Sigmoid colon (tissue), 4 donors: Measurements from ENCODE around the gene NHEJ1.

Source experiments
- CTCF ChIP-seq, 4 experiments: fragments of 450-650 bp in 3 of 4; fragments of 200-600 bp in 1 of 4; IDR thresholded peaks; one replicate each; pipeline ENCODE4 v1.5.1; 2016 to 2019; ENCODE audit warnings: antibody characterized with exemption in 4 of 4, mild to moderate bottlenecking in 3 of 4, moderate library complexity in 2 of 4
- EP300 ChIP-seq, 4 donors: sonication (generic); formaldehyde crosslinking; IDR thresholded peaks; one replicate each; pipeline ENCODE4 v1.6.1; 2017; ENCODE audit warnings: antibody characterized with exemption in 4 of 4
- POLR2A ChIP-seq, 2 donors: fragments of 450-650 bp; IDR thresholded peaks; one replicate each; pipeline ENCODE4 v1.6.1; 2016; ENCODE audit warnings: antibody characterized with exemption in 2 of 2, mild to moderate bottlenecking in 2 of 2, moderate library complexity in 2 of 2
- POLR2AphosphoS5 ChIP-seq, 4 donors: sonication (generic); formaldehyde crosslinking; IDR thresholded peaks; one replicate each; pipeline ENCODE4 v1.6.1; 2017; ENCODE audit warnings: antibody characterized with exemption in 4 of 4

- TF ChIP-seq CTCF (IDR thresholded peaks at IDR 0.05): no peak
- no peak for TF ChIP-seq POLR2A (IDR thresholded peaks at IDR 0.05)
- TF ChIP-seq EP300 (IDR thresholded peaks at IDR 0.05): no peak
- TF ChIP-seq POLR2AphosphoS5 (IDR thresholded peaks at IDR 0.05): no peak
These were observed 7.9 kb upstream of the NHEJ1 start for GRCh38 chr2:219168526-219168925.
